H1 (cell line): ENCODE results near the gene OSTC. TPM values are rescaled to one million over a fixed set of nuclear protein-coding genes. Genes with fewer than 3 reads are reported as not detected.

Source experiments
- ATF2 ChIP-seq: IDR thresholded peaks from 2 replicates; pipeline ENCODE4 v1.6.1; 2012; ENCODE audit warnings: low read length, inconsistent platforms
- CHD1 ChIP-seq: IDR thresholded peaks from 2 replicates; pipeline ENCODE4 v1.6.1; 2012; ENCODE audit warnings: low read depth, low read length, improper control_type of control experiment
- CHD7 ChIP-seq: fragments of 300-600 bp; sonication (generic); IDR thresholded peaks from 2 replicates; pipeline ENCODE4 v1.7.1; 2012; ENCODE audit warnings: low read length, moderate library complexity, mild to moderate bottlenecking, inconsistent platforms; ENCODE audit not compliant: insufficient replicate concordance
- EZH2 ChIP-seq: fragments of 200-600 bp; sonication (generic); IDR thresholded peaks from 2 replicates; pipeline ENCODE4 v1.7.1; 2012; ENCODE audit warnings: low read depth, mild to moderate bottlenecking, moderate library complexity, low read length, inconsistent platforms; ENCODE audit not compliant: severe bottlenecking
- SUZ12 ChIP-seq: fragments of 200-600 bp; sonication (generic); IDR thresholded peaks from 2 replicates; pipeline ENCODE4 v1.6.1; 2012; ENCODE audit warnings: mild to moderate bottlenecking, inconsistent platforms, low read length, moderate library complexity, mixed read lengths
- TAF7 ChIP-seq: optimal IDR thresholded peaks from 2 replicates; pipeline ENCODE3; 2011; ENCODE audit warnings: low read depth, mild to moderate bottlenecking, inconsistent platforms, low read length, moderate library complexity, borderline replicate concordance
- polyA plus RNA-seq, 7 experiments: library from polyadenylated mRNA; depleted of rRNA in 3 of 7; stranded (reverse) in 5 of 7; unstranded in 2 of 7; fragments of >200 nt in 5 of 7; fragments of 200-250 nt in 2 of 7; gene quantifications; 1 replicate in 5 of 7; 2 replicates in 1 of 7; 4 replicates in 1 of 7; pipeline versions ENCODE4 v1.2.1 to v1.2.3, GENCODE V29; 2011 to 2013; ENCODE audit warnings: missing spikeins in 2 of 7, mixed read lengths in 2 of 7
- total RNA-seq: library from RNA; stranded (reverse); fragmentation: NEBNext Ultra II Directional; extraction: Animal tissue kit (Norgen Biotek cat#: 25700); gene quantifications from 2 replicates; pipeline ENCODE4 v1.2.1, GENCODE V29; 2021

OSTC gene
- total and polyA plus RNA-seq, 2 of the 8 experiments (the other 6 are each of a cell fraction or from before 2014, with no cell fraction given) = 165 to 176 TPM

- no peak for TF ChIP-seq CHD7
- no peak for TF ChIP-seq ATF2
- TF ChIP-seq CHD1 = no peak
- no peak for TF ChIP-seq SUZ12
- TF ChIP-seq TAF7 = no peak
- TF ChIP-seq EZH2 = no peak
Measured at GRCh38 chr4:108717386-108717785, 67.0 kb downstream of the OSTC start (continued).
